Measurements from ENCODE around the gene NATD1. TPM values are rescaled to one million over a fixed set of nuclear protein-coding genes. Genes with fewer than 3 reads are reported as not detected.

The NATD1 gene
- total and polyA plus RNA-seq, 10 of the 15 experiments (the other 5 are each of a cell fraction or from before 2014, with no cell fraction given), result 0.02 to 0.33 (median 0.15) TPM

- Histone ChIP-seq H3K27ac (ENCODE audit: control insufficient read depth, insufficient read depth) (peak overlapping the region; percentile 90), H3K9me3 (replicated peaks; ENCODE audit: control insufficient read depth, insufficient read depth, low read length) (no peaks in the 10 kb centered on the region), H3K27me3 (replicated peaks in 1 of 2; ENCODE audit: control insufficient read depth in 2 of 2, insufficient read depth in 2 of 2, low read length in 1 of 2) (no peaks in the 10 kb centered on the region), H3K4me3 (peak overlapping the region; percentile 94), H2AFZ (ENCODE audit: control insufficient read depth, low read depth, low read length) (no peak overlapping the region), H3K79me2 (ENCODE audit: control insufficient read depth, insufficient read depth, low read length) (peaks cover 56% of the 10 kb centered on the region), H4K20me1 (ENCODE audit: control insufficient read depth, insufficient read depth) (no peaks in the 10 kb centered on the region), H3K36me3 (ENCODE audit: control insufficient read depth in 2 of 2, insufficient read depth in 2 of 2, low read length in 1 of 2) (peaks cover 0 to 7% of the 10 kb centered on the region in 2 experiments; a peak in 1 of 4 replicates), H3K4me2 (ENCODE audit: control insufficient read depth, insufficient read depth) (peak overlapping the region; percentile 88), H3K9ac (ENCODE audit: control insufficient read depth, insufficient read depth, low read length) (peak overlapping the region; percentile 63), H3K4me1 (ENCODE audit: control insufficient read depth, insufficient read depth, low read length) (peaks cover 30% of the 10 kb centered on the region)
- BruUV-seq (replicated peaks), result no TSS peak
- peak; percentile 10 for ATAC-seq
- SMC1A ChIA-PET (ENCODE audit: uncharacterized antibody, unreplicated experiment), result interaction anchor here (0.9 to 3.2 kb wide), 8 partner anchors 9 to 245 kb away, joined by 3 to 13 read pairs (median 3); no protein-coding TSS in a partner anchor
- POLR2A ChIA-PET, result interaction anchor here (1.1 to 2.1 kb wide), 2 partner anchors 11 to 13 kb away, joined by 3 to 6 read pairs; no protein-coding TSS in a partner anchor
- in situ Hi-C loops (cut with MboI), result no loop called here
- peak; percentile 74 for FAIRE-seq
- WGBS (ENCODE audit: insufficient coverage, insufficient replicate concordance, low lambda C conversion rate, missing lambda C conversion rate), result 5% methylated on average over 6 of the region's 6 CpGs
- RAD21 ChIA-PET (ENCODE audit: unreplicated experiment), result interaction anchor here (1.0 to 3.7 kb wide), 8 partner anchors 9 to 245 kb away, joined by 3 to 15 read pairs (median 5); partner anchors contain the start of genes DHRS7B and USP22
- intact Hi-C loops (cut with micrococcal nuclease; ENCODE audit: unreplicated experiment), result loop anchor here (5.0 kb wide), 3 partner anchors 76 to 246 kb away; partner anchors contain the start of genes DHRS7B, TMEM11 and USP22
- peak; percentile 32 for DNase-seq (ENCODE audit: low read depth, low spot score)
- CTCF ChIA-PET, result interaction anchor here (0.7 to 5.7 kb wide), 11 partner anchors 9 to 225 kb away, joined by 3 to 38 read pairs (median 5); partner anchors contain the start of gene DHRS7B
- TF ChIP-seq MXI1 (IDR thresholded peaks at IDR 0.05; ENCODE audit: low read depth, low read length) (0 out of 2 replicates have a peak, but pooled peaks have one; percentile 32), ZNF217 (IDR thresholded peaks at IDR 0.05) (peak; percentile 41; the same call in 1 of the 2 replicates), CBX3 (IDR thresholded peaks at IDR 0.05; ENCODE audit: borderline replicate concordance, low read depth) (no peak), ZBTB4 (CRISPR knock-in tag; IDR thresholded peaks at IDR 0.05) (no peak), CEBPB (IDR thresholded peaks at IDR 0.05; ENCODE audit: borderline replicate concordance in 1 of 2, low read depth in 2 of 2, low read length in 2 of 2) (no peak), CHD2 (IDR thresholded peaks at IDR 0.05; ENCODE audit: borderline replicate concordance, low read depth, low read length) (no peak), GABPA (IDR thresholded peaks at IDR 0.05; ENCODE audit: low read depth) (no peak), ZNF24 (IDR thresholded peaks at IDR 0.05) (no peak), CHD4 (IDR thresholded peaks at IDR 0.05) (no peak), POLR2A (IDR thresholded peaks at IDR 0.05; ENCODE audit: low read depth, low read length) (no peak), NFYB (IDR thresholded peaks at IDR 0.05; ENCODE audit: insufficient read depth, low read depth, low read length) (no peak), RAD21 (IDR thresholded peaks at IDR 0.05; ENCODE audit: insufficient read depth, low read depth, low read length) (0 out of 2 replicates have a peak, but pooled peaks have one; percentile 5), MYC (IDR thresholded peaks at IDR 0.05; ENCODE audit: insufficient read depth, insufficient read length, insufficient replicate concordance, low read length, severe bottlenecking) (no peak), BMI1 (IDR thresholded peaks at IDR 0.05; ENCODE audit: borderline replicate concordance) (no peak), NR2C1 (IDR thresholded peaks at IDR 0.05) (no peak), TBL1XR1 (IDR thresholded peaks at IDR 0.05; ENCODE audit: low read depth, low read length) (no peak), RELA (IDR thresholded peaks at IDR 0.05; ENCODE audit: borderline replicate concordance, partially characterized antibody) (no peak), SMARCA5 (IDR thresholded peaks at IDR 0.05) (peak; percentile 21; the same call in 1 of the 2 replicates)
- TF ChIP-seq, protein P1, sequence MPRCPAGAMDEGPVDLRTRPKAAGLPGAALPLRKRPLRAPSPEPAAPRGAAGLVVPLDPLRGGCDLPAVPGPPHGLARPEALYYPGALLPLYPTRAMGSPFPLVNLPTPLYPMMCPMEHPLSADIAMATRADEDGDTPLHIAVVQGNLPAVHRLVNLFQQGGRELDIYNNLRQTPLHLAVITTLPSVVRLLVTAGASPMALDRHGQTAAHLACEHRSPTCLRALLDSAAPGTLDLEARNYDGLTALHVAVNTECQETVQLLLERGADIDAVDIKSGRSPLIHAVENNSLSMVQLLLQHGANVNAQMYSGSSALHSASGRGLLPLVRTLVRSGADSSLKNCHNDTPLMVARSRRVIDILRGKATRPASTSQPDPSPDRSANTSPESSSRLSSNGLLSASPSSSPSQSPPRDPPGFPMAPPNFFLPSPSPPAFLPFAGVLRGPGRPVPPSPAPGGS (IDR thresholded peaks at IDR 0.05; ENCODE audit: borderline replicate concordance, insufficient read depth, low read depth, low read length, poor library complexity, severe bottlenecking), result no peak
Measured at GRCh38 chr17:21288571-21289017, 35.4 kb upstream of the NATD1 start.
